ENCODE results near the gene NACAD.

Gene NACAD

GRCh38 chr7:45073031-45073785 is 15.6 kb downstream of the NACAD start:
- FAIRE-seq: no peak

DNA sequence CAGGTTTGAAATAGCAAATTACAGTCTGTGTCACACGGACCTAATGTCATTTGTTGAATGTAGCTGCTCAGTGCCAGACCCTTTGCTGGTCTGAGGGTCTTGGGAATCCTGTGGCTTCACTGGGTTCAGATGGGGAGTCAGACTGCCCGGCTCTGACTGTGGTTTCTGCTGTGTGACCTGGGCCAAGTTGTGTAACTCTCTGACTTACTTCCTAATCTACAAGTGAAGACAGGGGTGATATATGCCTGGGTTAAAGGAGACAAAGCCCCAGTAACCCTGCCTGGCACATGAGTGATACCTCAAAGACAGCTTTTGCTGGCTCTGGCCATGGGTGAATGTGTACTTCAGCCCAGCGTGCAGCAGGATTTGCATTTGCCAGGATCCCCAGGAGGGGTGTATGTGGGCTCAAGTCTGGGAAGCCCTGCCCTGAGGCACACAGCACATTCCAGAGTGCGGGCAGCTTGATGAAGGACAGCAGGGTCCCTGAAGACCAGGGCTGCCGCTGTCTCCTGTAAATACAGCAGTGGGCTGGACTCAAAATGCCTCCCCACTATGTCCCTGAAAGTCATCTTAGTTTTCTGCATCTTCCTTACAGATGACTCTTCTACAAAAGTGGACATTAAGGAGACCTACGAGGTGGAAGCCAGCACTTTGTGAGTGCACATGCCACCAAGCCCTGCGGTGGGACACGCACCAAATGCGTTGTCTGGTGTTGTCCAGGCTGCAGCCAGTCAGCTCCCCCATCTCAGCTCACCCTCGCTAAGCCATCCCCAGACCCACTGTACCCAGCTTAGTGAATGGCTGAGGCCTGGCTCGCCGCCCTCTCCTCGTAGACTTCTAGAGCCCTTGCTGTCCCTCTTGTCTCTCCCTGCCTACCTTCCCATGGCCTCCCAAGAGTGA is 16.4 kb downstream of the NACAD start:
- no peak for FAIRE-seq

GRCh38 chr7:45071528-45071927 is 17.2 kb downstream of the NACAD start:
- FAIRE-seq: no peak

DNA sequence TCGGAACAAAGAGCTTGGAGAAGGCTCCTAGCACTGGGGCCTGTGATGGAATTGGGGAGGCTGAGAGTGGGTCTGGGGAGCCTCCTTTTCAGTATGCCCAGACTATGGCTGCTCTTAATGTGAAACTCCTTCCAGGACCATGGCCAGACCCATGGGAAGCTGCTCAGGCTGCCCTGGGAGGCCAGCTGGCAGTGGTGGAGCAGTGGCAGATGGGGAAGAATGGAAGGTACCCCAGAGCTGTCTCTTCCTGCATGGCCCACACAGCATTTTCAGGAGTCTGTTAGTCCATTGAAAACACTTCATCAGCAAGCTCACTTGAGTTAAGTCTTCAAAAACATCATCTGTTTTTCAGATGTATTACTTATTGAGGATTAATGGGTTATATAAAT is 18.5 kb downstream of the NACAD start:
- no peak for FAIRE-seq

- no peak for FAIRE-seq
Observed at GRCh38 chr7:45069444-45070253, 19.1 kb downstream of the NACAD start.

DNA sequence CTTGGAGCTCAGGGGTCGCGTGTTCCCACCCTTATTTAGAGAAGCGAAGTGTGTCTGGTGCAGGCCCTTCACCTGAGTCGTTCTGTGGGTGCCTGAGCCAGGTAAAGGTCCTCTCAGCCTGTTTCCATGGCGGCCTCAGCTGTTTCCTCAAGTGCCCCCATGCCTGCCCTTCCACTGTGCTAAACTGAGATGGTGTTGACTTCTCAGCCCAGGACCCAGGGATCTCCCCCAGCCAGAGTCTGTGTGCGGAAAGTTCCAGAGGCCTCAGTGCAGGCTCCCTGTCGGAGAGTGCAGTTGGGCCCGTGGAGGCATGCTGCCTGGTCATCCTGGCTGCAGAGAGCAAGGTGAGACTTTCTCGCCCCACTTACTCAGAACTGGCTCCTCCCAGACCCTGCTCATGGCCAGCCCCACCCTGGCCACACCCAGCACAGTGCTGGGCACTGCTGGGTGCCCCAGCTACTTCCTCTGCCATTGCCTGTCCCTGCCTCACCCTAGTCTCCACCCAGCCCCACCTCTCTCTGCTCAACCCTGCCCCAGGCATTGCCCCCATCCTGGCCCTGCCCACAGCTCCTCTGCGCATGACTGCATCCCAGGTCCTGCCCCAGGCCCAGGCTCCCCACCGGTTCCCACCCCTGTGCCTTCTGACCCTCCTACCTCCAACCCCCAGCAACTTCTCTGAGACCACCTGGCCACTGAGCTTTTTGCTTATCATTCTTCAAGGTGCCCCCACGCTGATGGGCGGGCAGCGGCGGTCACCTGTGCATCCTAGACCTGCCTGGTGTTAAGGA is 20.3 kb downstream of the NACAD start:
- FAIRE-seq: no peak

- no peak for FAIRE-seq
Observed at GRCh38 chr7:45067582-45067981, 21.2 kb downstream of the NACAD start.

- no peak for FAIRE-seq
Observed at GRCh38 chr7:45066409-45066808, 22.4 kb downstream of the NACAD start.

GRCh38 chr7:45065031-45065995 is 23.5 kb downstream of the NACAD start:
- FAIRE-seq: no peak

GRCh38 chr7:45064047-45064725 is 24.6 kb downstream of the NACAD start:
- FAIRE-seq: no peak

GRCh38 chr7:45061806-45062425 is 26.9 kb downstream of the NACAD start:
- FAIRE-seq: no peak

DNA sequence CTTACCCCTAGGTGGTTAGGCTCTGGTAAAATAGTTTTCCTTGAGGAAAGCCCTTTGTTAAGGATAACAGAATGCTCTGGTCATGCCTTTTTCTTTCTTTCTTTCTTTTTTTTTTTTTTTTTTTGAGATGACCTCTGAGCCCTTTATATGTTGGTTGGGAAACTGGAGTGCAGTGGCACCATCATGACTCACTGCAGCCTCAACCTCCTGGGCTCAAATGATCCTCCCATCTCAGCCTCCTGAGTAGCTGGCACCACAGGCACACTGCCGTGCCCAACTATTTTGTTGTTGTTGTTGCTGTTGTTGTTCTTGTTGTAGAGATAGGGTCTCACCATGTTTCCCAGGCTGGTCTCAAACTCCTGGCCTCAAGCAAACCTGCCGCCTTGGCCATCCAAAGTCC is 27.4 kb downstream of the NACAD start:
- no peak for FAIRE-seq

DNA sequence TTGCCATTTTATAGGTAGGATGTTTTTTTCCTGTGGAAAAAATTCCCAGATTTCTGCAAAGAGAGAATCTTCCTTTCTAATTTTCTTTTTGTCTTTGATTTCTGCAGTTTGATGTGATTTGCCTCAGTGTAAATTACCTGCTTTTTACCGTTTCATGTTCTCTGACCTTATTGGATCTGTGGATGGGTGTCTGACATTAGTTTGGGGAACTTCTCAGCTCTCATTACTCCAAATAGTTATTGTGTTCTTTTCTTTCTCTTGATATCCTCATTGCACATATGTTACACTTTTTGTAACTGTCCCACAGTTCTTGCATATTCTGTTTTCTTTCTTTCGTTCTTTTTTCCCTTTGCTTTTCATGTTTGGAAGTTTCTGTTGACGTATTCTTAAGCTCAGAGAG is 28.5 kb downstream of the NACAD start:
- no peak for FAIRE-seq

- no peak for FAIRE-seq
Observed at GRCh38 chr7:45057878-45058277, 30.9 kb downstream of the NACAD start.

DNA sequence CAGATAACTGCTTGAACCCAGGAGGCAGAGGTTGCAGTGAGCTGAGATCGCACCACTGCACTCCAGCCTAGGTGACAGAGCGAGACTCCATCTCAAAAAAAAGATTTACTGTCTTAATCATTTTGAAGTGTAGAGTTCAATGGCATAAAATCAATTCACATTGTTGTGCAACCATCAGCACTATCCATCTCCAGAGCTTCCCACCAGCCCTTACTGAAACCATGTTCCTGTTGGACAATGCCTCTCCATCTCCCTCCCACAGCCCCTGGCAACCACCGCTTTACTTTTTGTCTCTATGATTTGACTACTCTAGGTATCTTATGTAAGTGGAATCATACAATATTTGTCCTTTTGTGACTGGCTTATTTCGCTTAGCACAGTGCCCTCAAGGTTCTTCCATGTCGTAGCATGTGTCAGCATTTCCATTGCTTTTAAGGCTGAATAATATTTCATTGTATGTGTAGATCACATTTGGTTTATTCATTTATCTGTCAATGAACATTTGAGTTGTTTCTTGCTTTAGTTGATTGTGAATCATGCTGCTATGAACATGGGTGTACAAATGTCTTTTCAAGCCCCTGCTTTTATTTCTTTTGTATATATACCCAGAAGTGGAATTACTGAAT is 33.1 kb downstream of the NACAD start:
- no peak for FAIRE-seq

- no peak for FAIRE-seq
Observed at GRCh38 chr7:45055016-45055415, 33.8 kb downstream of the NACAD start.

DNA sequence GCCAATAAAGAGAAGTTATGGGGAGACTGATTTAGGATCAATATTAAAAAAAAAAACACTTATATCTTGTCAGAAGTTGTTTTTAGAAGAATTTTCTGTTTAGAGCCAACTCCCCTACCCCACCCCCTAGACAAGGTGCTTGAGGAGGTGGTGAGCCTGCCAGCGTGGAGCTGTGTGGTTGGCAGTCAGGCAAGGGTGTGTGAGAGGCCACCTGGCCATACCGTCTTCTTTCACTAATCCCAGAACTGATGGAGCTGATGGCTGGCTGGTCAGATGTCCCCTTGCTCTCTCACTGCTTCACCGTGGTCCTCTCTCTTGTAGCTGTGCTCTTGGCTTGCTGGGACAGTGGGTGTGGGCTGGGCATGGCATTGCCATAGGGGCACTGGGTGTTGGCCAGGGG is 34.3 kb downstream of the NACAD start:
- no peak for FAIRE-seq

GRCh38 chr7:45053941-45054340 is 34.8 kb downstream of the NACAD start:
- FAIRE-seq: no peak

DNA sequence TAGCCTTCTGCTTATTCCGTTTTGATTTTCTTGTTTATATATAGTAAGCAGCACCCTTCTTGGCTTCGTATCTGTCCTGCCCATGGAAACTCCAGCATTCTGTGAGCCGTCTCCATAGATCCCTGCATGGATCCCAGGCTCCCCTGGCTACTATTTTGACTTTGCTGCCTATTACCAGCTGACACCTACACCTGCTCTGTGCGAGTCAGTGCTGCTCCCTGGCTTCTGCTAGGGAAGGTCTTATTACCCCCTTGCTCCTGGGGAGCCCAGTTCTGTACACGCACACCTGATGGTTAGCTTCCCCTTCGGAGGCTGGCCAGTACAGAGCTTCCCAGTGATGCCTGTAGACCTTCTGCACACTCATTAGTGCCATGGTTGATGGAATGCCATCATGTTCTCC is 35.4 kb downstream of the NACAD start:
- no peak for FAIRE-seq

DNA sequence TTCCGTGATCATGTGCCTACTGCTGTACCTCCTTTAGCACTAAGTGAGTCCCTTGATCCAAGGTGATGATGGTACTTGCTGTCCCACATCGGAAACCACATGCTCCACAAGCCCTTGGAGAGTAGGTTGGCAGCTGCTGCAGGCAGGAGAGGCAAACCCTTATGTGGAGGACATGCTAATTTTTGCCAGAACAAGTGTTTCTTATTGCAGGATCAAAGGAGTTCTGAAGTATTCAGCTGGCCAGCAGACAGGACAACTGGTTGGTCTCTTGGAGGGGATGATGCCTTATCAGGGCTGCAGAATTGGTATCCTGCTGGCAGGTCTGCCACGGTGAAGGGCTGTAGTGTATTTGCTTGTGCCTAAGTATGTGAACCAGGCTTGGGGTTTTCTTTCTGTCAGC is 36.8 kb downstream of the NACAD start:
- no peak for FAIRE-seq

All from G401.6 (cell line).